Activated T-cell treated with anti-CD3 and anti-CD28 coated beads, Interleukin-2, amount 50 U/mL, for 48 hours (primary cell): Measurements from ENCODE around the gene NUP85.
A peak's percentile ranks its signal among the peaks of the same experiment; 100 is the strongest.
"Not testable (repeated sequence)": the region's sequence is repeated elsewhere in the genome, so short reads cannot be mapped to it uniquely, and the experiment has no call there.

Experiments
- DNase-seq, 2 experiments: peaks; one replicate each; pipeline ENCODE4 v3.0.0-alpha.2; 2020

The NUP85 gene, protein sequence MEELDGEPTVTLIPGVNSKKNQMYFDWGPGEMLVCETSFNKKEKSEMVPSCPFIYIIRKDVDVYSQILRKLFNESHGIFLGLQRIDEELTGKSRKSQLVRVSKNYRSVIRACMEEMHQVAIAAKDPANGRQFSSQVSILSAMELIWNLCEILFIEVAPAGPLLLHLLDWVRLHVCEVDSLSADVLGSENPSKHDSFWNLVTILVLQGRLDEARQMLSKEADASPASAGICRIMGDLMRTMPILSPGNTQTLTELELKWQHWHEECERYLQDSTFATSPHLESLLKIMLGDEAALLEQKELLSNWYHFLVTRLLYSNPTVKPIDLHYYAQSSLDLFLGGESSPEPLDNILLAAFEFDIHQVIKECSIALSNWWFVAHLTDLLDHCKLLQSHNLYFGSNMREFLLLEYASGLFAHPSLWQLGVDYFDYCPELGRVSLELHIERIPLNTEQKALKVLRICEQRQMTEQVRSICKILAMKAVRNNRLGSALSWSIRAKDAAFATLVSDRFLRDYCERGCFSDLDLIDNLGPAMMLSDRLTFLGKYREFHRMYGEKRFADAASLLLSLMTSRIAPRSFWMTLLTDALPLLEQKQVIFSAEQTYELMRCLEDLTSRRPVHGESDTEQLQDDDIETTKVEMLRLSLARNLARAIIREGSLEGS

DNA sequence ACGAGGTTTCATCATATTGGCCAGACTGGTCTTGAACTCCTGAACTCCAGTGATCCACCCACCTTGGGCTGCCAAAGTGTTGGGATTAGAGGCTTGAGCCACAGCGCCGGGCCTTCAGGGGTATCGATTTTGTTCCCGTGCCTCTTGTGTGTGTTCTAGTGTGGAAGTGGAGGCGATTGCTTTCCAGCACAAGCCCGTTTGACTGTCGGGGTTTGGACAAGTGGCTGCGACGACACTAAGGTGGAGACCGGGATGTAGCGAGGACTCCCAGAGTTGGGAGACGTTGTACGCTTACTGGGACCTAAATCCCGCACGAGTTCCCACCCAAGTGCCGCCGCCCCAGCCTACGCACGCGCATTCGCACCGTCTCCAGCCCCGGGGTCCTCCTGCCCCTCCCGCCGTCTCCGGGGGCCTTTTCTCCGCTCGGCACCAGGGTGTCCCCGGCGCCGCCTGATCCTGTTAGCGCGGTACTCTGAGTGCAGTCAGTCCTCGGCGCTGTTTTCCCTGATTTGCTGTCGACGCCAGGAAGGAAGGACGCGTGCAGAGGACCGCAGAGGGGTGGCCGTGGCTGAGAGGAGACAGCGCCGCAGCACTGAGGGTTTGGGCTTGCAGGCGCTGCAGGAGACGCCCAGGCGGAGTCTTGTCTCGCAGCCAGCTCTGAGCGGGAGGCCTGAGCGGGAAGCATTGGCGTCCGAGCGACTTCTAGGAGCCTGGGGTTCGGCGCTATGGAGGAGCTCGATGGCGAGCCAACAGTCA is at the start of gene NUP85:
Gene NUP85 (plus strand): TSS at position 643 of the 756 bp plus-strand sequence. CDS start 83 bp downstream, at position 726.
- DNase-seq = peak; percentile 94 to 96

DNA sequence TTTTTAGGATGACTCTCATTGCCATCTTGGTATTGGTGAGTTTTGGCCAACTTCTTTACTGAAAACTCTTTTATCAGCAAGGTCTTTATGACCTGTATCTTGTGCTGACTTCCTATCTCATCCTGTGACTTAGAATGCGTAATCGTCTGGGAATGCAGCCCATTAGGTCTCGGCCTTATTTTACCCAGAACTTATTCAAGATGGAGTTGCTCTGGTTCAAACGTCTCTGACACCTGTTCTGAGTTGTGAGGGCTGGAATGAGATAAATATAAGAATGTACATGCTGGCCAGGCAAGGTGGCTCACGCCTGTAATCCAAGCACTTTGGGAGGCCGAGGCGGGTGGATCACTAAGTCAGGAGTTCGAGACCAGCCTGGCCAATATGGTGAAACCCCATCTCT is 47.0 kb upstream of the NUP85 start:
- not testable (repeated sequence) for DNase-seq

DNA sequence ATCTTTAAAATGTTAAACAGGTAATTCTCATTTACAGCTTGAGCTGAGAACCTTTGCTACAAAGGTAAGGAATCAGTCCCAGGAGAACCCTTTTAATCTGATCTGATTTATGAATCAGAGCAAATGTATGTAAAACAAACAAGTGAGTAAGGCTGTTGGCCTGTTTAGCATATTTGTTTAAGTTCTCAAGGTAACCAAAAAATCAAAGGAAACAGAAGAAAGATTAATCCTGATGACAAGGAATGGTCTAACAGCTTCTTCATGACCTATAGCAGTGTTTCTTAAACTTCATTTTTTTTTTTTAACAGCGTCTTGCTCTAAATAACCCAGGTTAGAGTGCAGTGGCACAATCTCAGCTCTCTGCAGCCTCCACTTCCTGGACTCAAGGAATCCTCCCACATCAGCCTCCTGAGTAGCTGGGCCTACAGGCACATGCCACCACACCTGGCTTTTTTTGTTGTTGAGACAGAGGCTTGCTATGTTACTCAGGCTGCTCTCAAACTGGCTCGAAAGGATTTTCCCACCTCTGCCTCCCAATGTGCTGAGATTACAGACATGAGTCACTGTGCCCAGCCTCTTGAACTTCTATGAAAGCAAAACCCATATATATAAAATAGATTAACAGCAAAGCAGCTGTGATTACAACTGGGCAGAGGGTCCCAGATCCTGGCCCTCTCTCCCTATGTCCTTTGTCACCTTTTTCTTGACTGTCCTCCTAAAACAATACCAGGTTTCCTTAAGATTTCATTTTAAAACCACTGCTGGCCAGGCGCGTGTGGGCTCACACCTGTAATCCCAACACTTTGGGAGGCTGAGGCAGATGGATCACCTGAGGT is 46.1 kb upstream of the NUP85 start:
- DNase-seq = no peak

DNA sequence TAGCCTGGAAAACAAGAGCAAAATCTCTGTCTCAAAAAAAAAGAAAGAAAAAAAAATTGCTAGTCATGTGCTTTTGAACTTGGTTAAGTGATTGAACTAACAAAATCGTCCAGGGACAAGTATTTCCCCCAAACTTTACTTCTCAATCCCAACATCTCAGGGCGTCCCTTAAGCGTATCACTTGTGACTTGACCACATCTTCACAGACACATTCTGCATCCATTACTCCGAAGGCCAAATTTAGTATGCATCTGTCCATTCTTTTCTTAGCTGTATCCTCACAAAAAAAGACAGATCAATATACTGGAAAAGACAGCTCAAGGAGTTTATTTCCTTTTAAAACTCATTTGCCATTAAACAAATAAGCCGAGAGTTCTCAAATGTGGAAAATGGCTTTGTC is 45.3 kb upstream of the NUP85 start:
- DNase-seq = no peak

DNA sequence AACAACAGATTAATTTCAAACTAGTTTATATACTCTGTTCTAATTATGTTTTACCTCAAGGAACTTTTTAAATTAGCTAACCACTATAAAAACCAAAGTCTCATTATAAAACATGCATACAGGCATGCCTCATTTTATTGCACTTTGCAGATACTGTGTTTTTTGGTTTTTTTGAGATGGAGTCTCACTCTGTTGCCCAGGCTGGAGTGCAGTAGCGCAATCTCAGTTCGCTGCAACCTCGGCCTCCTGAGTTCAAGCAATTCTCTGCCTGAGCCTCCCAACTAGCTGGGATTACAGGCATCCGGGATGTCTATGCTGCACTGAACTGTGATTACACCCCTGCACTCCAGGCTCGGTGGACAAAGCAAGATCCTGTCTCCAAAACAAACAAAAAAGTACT is 42.4 kb upstream of the NUP85 start:
- DNase-seq = no peak

DNA sequence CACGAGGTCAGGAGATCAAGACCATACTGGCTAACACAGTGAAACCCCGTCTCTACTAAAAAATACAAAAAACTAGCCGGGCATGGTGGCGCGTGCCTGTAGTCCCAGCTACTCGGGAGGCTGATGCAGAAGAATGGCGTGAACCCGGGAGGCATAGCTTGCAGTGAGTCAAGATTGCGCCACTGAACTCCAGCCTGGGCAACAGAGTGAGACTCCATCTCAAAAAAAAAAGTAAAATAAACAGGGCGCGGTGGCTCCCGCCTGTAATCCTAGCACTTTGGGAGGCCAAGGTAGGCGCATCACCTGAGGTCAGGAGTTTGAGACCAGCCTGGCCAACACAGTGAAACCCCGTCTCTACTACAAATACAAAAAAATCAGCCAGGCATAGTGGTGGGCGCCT is 40.9 kb upstream of the NUP85 start:
- DNase-seq = not testable (repeated sequence)

DNA sequence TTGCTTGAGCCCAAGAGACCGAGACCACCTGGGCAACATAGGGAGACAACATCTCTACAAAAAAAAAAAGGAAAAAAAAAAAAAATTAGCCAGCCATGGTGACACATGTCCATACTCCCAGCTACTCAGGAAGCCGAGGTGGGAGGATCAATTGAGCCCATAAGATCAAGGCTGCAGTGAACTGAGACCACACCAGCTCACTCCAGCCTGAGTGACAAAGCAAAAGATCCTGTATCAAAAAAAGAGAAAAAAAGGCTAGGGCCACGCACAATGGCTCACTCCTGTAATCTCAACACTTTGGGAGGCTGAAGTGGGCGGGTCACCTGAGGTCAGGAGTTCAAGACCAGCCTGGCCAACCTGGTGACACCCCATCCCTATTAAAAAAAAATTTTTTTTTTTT is 36.5 kb upstream of the NUP85 start:
- no peak for DNase-seq

DNA sequence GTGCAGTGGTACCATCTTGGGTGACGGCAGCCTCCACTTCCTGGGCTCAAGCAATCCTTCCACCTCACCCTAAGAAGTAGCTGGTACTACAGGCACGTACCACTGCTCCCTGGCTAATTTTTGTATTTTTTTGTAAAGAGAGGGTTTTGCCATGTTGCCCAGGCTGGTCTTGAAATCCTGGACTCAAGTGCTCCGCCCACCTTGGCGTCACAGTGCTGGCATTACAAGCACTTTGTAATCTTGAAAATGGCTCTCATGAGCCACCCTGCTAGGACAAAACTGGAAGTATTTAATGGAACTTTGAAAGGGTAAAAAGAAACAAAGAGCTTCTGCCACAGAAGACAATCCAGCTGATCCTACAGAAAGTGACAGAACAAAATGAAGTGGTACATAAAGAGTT is 32.0 kb upstream of the NUP85 start:
- no peak for DNase-seq

DNA sequence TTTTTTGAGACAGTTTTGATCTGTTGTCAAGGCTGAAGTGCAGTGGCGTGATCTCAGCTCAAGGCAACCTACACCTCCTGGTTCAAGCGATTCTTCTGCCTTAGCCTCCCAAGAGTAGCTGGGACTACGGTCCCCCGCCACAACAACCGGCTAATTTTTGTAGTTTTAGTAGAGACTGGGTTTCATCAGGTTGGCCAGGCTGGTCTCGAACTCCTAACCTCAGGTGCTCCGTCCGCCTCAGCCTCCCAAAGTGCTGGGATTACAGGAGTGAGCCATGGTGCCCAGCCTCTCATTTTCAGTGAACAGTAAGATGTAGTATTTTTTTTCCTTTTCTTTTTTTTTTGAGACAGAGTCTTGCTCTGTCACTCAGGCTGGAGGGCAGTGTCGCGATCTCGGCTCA is 30.5 kb upstream of the NUP85 start:
- no peak for DNase-seq

DNA sequence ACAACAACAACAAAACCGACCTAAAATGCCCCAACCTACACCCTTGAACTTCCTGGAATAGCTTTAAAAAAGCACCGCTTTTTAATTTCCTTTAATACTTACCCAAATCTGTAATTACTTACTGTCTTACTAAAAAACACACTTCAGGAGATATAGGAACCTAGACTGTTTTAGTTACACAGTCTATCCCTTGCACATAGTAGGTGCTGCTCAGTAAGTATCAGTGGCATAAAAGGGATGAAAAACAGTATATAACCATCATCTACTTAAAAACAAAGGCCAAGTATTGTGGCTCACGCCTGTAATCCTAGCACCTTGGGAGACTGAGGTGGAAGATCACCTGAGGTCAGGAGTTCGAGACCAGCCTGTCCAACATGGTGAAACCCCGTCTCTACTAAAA is 28.9 kb upstream of the NUP85 start:
- no peak for DNase-seq

DNA sequence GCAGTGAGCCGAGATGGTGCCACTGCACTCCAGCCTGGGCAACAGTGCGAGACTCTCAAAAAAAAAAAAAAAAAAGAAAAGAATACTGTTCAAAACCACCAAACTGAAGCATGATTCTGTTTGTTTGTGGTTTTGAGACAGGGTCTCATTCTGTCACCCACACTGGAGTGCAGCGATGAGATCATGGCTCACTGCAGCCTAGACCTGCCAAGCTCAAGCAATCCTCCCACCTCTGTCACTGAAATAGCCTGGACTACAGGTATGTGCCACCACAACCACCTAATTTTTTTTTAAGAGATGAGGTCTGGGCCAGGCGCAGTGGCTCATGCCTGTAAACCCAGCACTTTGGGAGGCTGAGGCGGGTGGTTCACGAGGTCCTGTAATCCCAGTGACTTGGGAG is 27.0 kb upstream of the NUP85 start:
- DNase-seq = no peak

DNA sequence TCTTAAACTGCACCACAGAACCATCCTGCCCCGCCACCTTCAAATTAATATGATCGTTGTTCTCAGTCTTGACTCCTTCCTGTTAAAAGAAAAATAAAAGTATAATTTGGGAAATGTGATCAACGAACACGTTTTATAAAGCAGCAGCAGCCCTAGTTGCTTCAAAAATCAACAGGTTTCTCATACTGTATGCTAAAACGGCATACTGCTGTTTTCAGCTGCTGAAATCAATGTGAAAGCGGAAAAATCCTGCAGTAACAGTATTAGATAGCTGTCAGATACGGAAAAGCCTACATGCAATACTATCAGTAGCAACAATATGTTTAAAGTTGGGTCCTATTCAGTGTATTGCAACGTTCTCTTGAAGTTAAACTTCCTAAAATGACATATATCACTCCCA is 24.4 kb upstream of the NUP85 start:
- no peak for DNase-seq

DNA sequence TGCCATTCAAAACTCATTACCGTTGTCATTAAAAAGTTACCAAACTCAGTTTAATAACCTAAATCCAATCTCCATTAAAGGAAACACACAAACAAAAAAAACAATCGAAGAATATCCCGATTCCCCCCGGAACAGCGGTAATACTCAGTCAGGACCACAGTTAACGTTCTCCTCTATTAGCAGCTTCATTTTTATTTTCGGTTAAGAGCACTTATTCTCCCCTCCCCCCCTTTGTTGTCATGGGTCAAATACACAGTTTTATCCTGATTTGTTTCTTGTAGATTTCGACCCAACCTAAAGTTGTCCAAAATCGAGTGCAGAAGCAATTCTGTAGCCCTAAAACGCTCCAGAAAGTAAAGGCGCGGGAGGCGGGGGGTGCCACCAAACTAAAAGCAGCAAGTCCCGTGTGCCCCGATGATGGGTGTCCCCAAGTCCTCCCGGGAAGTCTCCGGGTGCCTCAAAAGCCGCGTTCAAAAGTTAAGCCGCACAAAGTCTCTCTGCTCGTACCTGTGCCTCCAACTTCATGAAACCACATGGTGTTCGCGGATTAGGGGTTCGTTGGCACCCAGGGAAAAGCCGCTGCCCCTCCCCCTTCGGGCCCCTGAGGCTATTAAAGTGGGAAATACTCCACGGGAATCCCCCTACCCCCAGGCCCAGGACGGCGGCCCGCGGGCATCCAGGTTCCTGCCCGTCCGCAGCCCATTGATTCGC is 23.7 kb upstream of the NUP85 start:
- DNase-seq = peak; percentile 59 to 60

DNA sequence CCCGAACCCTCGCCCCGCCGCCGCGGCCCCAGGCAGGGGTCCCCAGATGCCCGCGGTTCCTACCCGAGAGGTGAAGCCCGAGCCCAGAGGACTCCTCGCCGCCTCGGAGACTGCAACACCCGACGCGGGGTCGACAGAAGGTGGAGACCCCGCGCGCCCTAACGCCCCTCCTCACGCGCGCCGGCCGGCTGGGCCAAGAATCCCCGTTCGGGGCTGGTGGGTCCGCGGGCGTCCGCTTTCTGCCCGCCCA is 23.2 kb upstream of the NUP85 start:
- no peak for DNase-seq

DNA sequence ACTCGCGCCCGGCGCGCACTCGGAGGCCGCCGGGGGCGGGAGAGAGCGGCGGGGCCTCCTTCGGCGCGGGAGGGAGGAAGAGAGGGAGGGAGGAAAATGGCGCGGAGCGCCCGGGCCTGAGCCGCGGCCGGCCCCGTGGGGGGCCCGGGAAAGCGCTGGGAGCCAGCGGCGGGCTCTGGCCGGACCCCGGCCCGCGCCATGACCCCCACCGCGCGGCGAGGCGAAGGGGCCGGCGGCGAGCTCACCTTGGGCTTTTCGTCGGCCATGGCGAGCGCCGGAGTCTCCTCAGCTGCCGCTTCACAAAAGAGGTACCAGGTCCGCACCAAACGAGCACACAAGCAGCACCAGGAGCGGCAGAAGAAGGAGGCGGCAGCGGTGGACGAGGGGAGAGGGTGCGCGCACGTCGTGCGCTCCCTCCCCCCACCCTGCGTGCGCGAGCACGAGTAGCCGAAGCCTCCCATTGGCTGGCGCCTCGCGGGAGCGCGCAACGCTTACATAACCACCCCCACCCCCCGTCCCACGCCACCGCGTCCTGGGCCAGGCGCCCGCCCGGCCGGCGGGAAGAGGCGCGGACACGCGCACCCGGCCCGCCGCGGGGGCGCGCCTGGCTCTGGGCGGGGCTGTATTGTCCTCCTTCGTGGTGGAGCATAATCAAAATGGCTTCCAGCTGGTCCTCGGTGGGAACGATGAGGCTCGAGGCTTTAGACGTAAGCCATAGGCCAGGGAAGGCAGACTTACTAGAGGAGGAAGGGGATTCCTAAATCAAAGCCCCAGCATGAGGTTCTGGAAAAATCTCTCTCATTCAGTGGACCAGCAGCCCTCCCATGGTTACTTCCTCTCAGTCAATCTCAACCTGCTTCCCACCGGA is 22.7 kb upstream of the NUP85 start, which contains the start of gene SUMO2:
Gene SUMO2 (minus strand): TSS at position 391 of the 868 bp plus-strand sequence. CDS start 125 bp downstream, at position 266.
- DNase-seq = peak; percentile 97 to 99

DNA sequence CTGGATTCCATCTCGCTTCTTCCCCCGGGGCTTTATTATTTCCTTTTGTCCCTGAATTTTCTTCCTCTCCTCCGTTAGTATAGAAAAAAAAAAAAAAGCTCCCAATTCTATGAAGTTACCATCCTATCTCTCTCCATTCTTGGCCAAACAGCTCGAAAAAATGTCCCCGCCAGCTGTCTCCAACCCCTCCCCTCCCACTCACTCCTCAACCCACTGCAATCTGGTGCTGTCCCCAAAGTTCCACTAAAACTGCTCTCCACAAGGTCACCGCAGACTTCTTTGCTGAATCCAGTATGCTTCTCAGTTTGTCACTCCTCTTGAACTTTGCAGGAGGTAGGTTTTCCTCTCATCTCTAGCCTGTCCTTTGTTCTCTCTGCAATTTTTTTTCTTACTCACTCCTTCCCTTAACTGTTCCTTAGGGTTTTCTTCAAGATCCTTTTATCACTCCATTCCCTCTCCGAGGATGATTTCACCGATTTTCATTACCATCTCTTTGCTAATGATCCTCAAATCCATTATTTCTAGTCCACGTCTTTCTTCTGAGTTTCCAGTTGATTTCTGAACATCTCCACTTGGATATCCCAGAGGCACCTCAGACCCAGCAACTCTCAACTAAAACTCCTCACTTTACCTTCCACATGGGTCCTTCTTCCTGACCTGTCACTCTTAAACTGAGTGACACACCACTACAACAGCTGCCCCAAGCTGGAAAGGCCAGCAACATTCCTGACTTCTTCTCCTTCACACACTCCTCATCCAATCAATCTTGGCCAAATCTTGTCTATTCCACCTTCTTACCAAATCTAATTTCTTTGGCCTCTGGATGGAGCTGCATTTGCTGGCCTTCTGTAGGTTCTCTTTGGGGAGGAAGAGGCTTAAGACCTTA is 21.2 kb upstream of the NUP85 start:
- DNase-seq = no peak

DNA sequence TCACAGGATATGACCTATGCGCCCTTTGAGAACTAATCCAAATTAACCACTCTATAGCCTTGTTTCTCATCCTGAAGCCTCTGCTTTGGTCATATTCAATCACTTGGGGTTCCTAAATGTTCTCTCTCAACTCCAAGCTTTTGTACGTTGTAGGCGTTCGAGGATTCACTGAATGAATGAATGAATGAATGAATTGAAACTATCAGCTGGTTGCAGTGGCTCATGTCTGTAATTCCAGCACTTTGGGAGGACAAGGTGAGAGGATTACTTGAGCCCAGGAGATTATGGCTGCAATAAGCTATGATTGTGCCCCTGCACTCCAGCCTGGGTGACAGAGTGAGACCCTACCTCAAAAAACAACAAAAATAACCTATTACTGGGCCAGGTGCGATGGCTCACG is 16.9 kb upstream of the NUP85 start:
- no peak for DNase-seq

DNA sequence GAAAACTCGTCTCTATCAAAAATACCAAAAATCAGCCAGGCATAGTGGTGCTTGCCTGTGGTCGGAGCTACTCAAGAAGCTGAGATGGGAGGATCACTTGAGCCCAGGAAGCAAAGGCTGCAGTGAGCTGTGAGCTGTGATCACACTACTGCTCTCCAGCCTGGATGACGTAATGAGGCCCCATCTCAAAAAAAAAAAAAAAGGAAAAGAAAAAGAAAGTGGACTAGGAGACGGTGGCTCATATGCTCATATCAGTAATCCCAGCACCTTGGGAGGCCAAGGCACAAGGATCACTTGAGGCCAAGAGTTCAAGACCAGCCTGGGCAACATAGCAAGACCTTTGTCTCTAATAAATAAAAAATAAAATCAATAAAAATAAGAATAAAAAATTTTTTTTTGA is 13.9 kb upstream of the NUP85 start:
- no peak for DNase-seq

DNA sequence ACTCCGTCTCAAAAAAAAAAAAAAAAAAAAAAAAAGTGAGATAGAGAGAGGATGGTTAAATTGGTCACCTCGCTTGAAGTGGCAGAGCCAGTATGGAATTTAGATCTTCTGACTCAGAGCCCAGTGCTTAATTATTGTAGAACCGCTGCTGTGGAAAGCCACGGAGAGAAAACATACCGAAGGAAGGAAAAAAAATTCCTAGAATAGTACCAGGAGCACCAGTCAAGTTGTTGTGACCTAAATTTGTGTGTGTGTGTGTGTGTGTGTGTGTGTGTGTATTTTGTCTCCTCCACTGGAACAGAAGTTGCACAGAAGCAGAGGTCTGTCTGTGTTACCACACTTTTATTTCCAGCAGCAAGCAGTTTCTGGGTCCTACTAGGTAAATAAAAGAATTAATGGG is 10.6 kb upstream of the NUP85 start:
- DNase-seq = no peak

DNA sequence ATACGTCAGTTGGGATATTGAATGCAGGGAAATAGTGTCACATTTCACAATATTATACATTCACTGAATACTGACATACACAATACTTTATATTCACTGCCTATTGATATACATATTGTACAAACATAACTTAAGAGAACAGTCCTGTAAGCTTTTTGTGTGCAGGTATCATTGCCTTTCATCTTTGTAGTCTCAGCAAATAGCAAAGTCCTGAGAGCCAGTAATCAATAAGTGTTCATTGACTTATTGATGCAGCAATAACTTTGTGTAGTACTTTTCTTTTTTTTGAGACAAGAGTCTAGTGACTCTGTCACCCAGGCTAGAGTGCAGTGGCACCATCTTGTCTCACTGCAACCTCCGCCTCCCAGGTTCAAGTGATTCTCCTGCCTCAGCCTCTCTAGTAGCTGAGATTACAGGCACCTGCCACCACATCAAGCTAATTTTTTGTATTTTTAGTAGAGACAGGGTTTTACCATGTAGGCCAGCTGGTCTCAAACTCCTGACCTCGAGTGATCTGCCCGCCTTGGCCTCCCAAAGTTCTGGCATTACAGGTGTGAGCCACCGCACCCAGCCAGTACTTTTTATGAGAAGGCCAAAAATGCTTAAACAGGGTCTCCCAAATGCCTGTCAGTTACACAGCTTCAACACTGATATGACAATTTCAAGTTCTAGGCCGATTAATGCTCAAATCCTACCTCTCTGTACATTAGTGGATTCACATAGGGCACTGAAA is 5.4 kb upstream of the NUP85 start:
- no peak for DNase-seq
